Body of pancreas (tissue), 4 donors: ENCODE results near the gene ZNF423. TPM values are rescaled to one million over a fixed set of nuclear protein-coding genes. Genes with fewer than 3 reads are reported as not detected.

ENCODE experiments used
- ATAC-seq: fragments of 150-250 bp; one replicate; pipeline ENCODE4 v1.9.1; 2016
- DNase-seq, 4 donors: peaks; one replicate each; pipeline ENCODE4 v3.0.0-alpha.2; 2019
- H3K27ac ChIP-seq, 4 donors: fragments of 200-600 bp; sonication (generic); 1 replicate in 3 of 4; 2 replicates in 1 of 4; pipeline versions ENCODE4 v1.5.1 to v1.6.1; 2016 to 2019; ENCODE audit warnings: mild to moderate bottlenecking in 1 of 4, mixed read lengths in 1 of 4, moderate library complexity in 1 of 4
- H3K27me3 ChIP-seq, 2 donors: fragments of 200-600 bp; sonication (generic); one replicate each; pipeline ENCODE4 v1.6.0; 2016; ENCODE audit warnings: mild to moderate bottlenecking in 1 of 2
- H3K36me3 ChIP-seq, 2 donors: fragments of 200-600 bp; sonication (generic); replicated peaks in 1 of 2; 2 replicates each; pipeline ENCODE4 v1.5.1; 2016; ENCODE audit warnings: low read depth in 2 of 2; ENCODE audit not compliant: insufficient read depth in 1 of 2
- H3K4me1 ChIP-seq: fragments of 200-600 bp; sonication (generic); one replicate; pipeline ENCODE4 v1.6.0; 2016
- H3K4me3 ChIP-seq, 2 donors: fragments of 200-600 bp; sonication (generic); 1 replicate in 1 of 2; 2 replicates in 1 of 2; pipeline ENCODE4 v1.5.1; 2016 to 2019
- H3K9me3 ChIP-seq, 3 donors: fragments of 200-600 bp; sonication (generic); 1 replicate in 2 of 3; 2 replicates in 1 of 3; pipeline ENCODE4 v1.5.1; 2016
- CTCF ChIP-seq, 7 experiments: fragments of 450-650 bp in 4 of 7; fragments of 200-600 bp in 3 of 7; sonication (generic) in 3 of 7; IDR thresholded peaks; one replicate each; pipeline ENCODE4 v1.5.1; 2016 to 2019; ENCODE audit warnings: antibody characterized with exemption in 7 of 7
- POLR2A ChIP-seq, 3 donors: fragments of 450-650 bp; IDR thresholded peaks; one replicate each; pipeline ENCODE4 v1.6.1; 2016; ENCODE audit warnings: antibody characterized with exemption in 3 of 3, mild to moderate bottlenecking in 2 of 3
- WGBS, 2 donors: methylation state at CpG; one replicate each; pipeline ENCODE4 v1.1.5; 2017; 5-methylcytosine and 5-hydroxymethylcytosine counted together
- intact Hi-C: fragments of 100-400 bp; cut with DNase I; formaldehyde crosslinking; loops from one replicate; pipeline ENCODE4 v1.15.1; 2023
- total RNA-seq, 2 donors: library from RNA; depleted of rRNA; stranded (reverse); fragments of >200 nt; gene quantifications; one replicate each; pipeline ENCODE4 v1.1.0, GENCODE V29; 2016

The ZNF423 gene
- total RNA-seq, 2 donors from 2014 or later, result 4.2 to 9.2 TPM

- no peaks in the 10 kb centered on the region for H3K36me3 ChIP-seq
- intact Hi-C loops, result no loop called here
- H3K4me1 ChIP-seq, result peaks cover 52% of the 10 kb centered on the region
- DNase-seq (peak in 2 of 4 donors; percentile 33 to 44), ATAC-seq (no peak)
- H3K9me3 ChIP-seq, result no peaks in the 10 kb centered on the region
- no peaks in the 10 kb centered on the region for H3K27me3 ChIP-seq
- peak overlapping the region in 1 of 2 donors; percentile 34 for H3K4me3 ChIP-seq
- TF ChIP-seq POLR2A (IDR thresholded peaks at IDR 0.05), result no peak
- TF ChIP-seq CTCF (IDR thresholded peaks at IDR 0.05), result peak in 1 of 7 experiments; percentile 12
- H3K27ac ChIP-seq, result peak overlapping the region; percentile 63 to 97 (median 91)
- 0 to 2% methylated on average over 7 to 44 of the region's 45 CpGs for WGBS, 2 donors
Observed at GRCh38 chr16:49854796-49855203, 1.1 kb downstream of the ZNF423 start.

- TF ChIP-seq CTCF (IDR thresholded peaks at IDR 0.05) (no peak), POLR2A (IDR thresholded peaks at IDR 0.05) (peak in 1 of 3 donors; percentile 18)
- intact Hi-C loops, result no loop called here
- whole genome bisulfite sequencing, 2 donors, result 30 to 38% methylated on average over 10 to 31 of the region's 33 CpGs
- peak overlapping the region in 3 of 4 donors; percentile 88 to 97 (median 94) for H3K27ac ChIP-seq
- no peaks in the 10 kb centered on the region for H3K27me3 ChIP-seq
- H3K36me3 ChIP-seq, result no peaks in the 10 kb centered on the region
- H3K9me3 ChIP-seq, result no peaks in the 10 kb centered on the region
- peak in 3 of 4 donors; percentile 33 to 39 (median 37) for DNase-seq
- H3K4me3 ChIP-seq, result peak overlapping the region in 1 of 2 donors; percentile 34
- no peak for ATAC-seq
- H3K4me1 ChIP-seq, result peaks cover 47% of the 10 kb centered on the region
Observed at GRCh38 chr16:49854188-49854795, 1.6 kb downstream of the ZNF423 start.

- TF ChIP-seq POLR2A (IDR thresholded peaks at IDR 0.05), result no peak
- TF ChIP-seq CTCF (IDR thresholded peaks at IDR 0.05), result no peak
- Histone ChIP-seq H3K4me1 (peaks cover 33% of the 10 kb centered on the region), H3K4me3 (no peak overlapping the region), H3K27me3 (no peaks in the 10 kb centered on the region), H3K27ac (no peak overlapping the region), H3K36me3 (no peaks in the 10 kb centered on the region), H3K9me3 (no peaks in the 10 kb centered on the region)
- DNase-seq (no peak), ATAC-seq (no peak)
- intact Hi-C loops, result no loop called here
- 19 to 21% methylated on average over 4 to 5 of the region's 5 CpGs for WGBS, 2 donors
Observed at GRCh38 chr16:49852279-49852678, 3.6 kb downstream of the ZNF423 start.

- TF ChIP-seq CTCF (IDR thresholded peaks at IDR 0.05) (no peak), POLR2A (IDR thresholded peaks at IDR 0.05) (no peak)
- no peak overlapping the region for H3K4me3 ChIP-seq
- WGBS, 2 donors, result 39 to 41% methylated on average over 5 of the region's 5 CpGs
Observed at GRCh38 chr16:49851468-49851787, 4.5 kb downstream of the ZNF423 start.

More at GRCh38 chr16:49851468-49851787, 4.5 kb downstream of the ZNF423 start:
- ATAC-seq (no peak), DNase-seq (no peak)
- Histone ChIP-seq H3K9me3 (no peaks in the 10 kb centered on the region), H3K4me1 (peaks cover 33% of the 10 kb centered on the region), H3K36me3 (no peaks in the 10 kb centered on the region), H3K27ac (no peak overlapping the region), H3K27me3 (no peaks in the 10 kb centered on the region)
- intact Hi-C loops, result no loop called here
